ENCODE data around the gene NRAS.
A peak's percentile ranks its signal among the peaks of the same experiment; 100 is the strongest.
"Not testable (repeated sequence)": the region's sequence is repeated elsewhere in the genome, so short reads cannot be mapped to it uniquely, and the experiment has no call there.

The NRAS gene

GRCh38 chr1:114756009-114756892 is 39.7 kb upstream of the NRAS start:
- no peak for DNase-seq (ENCODE audit: low read depth)
- peak overlapping the region; percentile 99 for H3K4me3 ChIP-seq (ENCODE audit: low read depth, low read length)
- TF ChIP-seq CTCF (IDR thresholded peaks at IDR 0.05; ENCODE audit: control insufficient read depth, extremely low read depth, insufficient read depth), result no peak

- DNase-seq (ENCODE audit: low read depth), result peak; percentile 64
- no peak for TF ChIP-seq CTCF (IDR thresholded peaks at IDR 0.05; ENCODE audit: control insufficient read depth, extremely low read depth, insufficient read depth)
- H3K4me3 ChIP-seq (ENCODE audit: low read depth, low read length), result peak overlapping the region; percentile 99
Observed at GRCh38 chr1:114755006-114755931, 38.7 kb upstream of the NRAS start.

- 0 out of 2 replicates have a peak overlapping the region, but pooled peaks have one; percentile 99 for H3K4me3 ChIP-seq (ENCODE audit: low read depth, low read length)
- DNase-seq (ENCODE audit: low read depth), result not testable (repeated sequence)
Observed at GRCh38 chr1:114753702-114754101, 37.1 kb upstream of the NRAS start.

- no peak for DNase-seq (ENCODE audit: low read depth)
- no peak overlapping the region for H3K4me3 ChIP-seq (ENCODE audit: low read depth, low read length)
- no peak for TF ChIP-seq CTCF (IDR thresholded peaks at IDR 0.05; ENCODE audit: control insufficient read depth, extremely low read depth, insufficient read depth)
Observed at GRCh38 chr1:114753143-114753542, 36.6 kb upstream of the NRAS start.

- H3K4me3 ChIP-seq (ENCODE audit: low read depth, low read length), result no peak overlapping the region
- no peak for TF ChIP-seq CTCF (IDR thresholded peaks at IDR 0.05; ENCODE audit: control insufficient read depth, extremely low read depth, insufficient read depth)
- no peak for DNase-seq (ENCODE audit: low read depth)
Observed at GRCh38 chr1:114750780-114751179, 34.2 kb upstream of the NRAS start.

- no peak for TF ChIP-seq CTCF (IDR thresholded peaks at IDR 0.05; ENCODE audit: control insufficient read depth, extremely low read depth, insufficient read depth)
- no peak for DNase-seq (ENCODE audit: low read depth)
- H3K4me3 ChIP-seq (ENCODE audit: low read depth, low read length), result no peak overlapping the region
Observed at GRCh38 chr1:114749835-114750234, 33.3 kb upstream of the NRAS start.
